Measurements from ENCODE around the gene DSE. TPM values are rescaled to one million over a fixed set of nuclear protein-coding genes. Genes with fewer than 3 reads are reported as not detected.
A peak's percentile ranks its signal among the peaks of the same experiment; 100 is the strongest.

DSE gene
- total RNA-seq, 2 experiments from 2014 or later, result 8.3 to 8.6 TPM

DNA sequence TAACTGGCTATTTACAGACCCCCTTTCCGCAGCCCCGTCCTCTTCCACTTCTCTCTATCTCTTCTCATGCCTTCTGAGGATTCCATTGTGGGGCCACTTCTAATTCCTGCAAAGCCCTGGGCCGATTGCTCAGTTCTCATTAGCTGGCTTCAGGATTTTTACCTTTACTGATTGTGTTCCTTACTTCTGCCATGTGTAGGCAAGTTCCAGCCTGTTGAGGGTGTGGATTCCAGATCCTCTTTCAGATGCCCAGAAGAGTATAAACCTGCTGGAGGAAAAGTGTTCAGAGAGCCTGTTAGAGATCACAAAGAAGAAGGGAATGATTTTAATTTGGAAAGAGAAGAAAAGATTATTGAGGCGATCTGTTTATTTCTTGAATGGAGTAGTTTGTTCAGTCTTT is 5.4 kb downstream of the DSE start:
- H3K36me3 Mint-ChIP-seq, result no peaks in the 10 kb centered on the region
- no peaks in the 10 kb centered on the region for H3K9me3 Mint-ChIP-seq
- peaks cover 3% of the 10 kb centered on the region for H3K27me3 Mint-ChIP-seq
- H3K4me1 Mint-ChIP-seq (ENCODE audit: low read depth), result no peaks in the 10 kb centered on the region
- intact Hi-C loops (cut with micrococcal nuclease), result loop anchor here (10.0 kb wide), 1 partner anchor 309 kb away; the partner anchor contains the start of gene KPNA5
- H3K27ac Mint-ChIP-seq, result no peak overlapping the region
- CTCF ChIA-PET, result interaction anchor here (0.6 kb wide), 1 partner anchor 121 kb away, joined by 6 read pairs; no protein-coding TSS in a partner anchor
- H3K4me3 Mint-ChIP-seq, result no peak overlapping the region
- POLR2A ChIA-PET, result no interaction called here
- DNase-seq, result no peak

GRCh38 chr6:116379764-116380163 is 9.0 kb downstream of the DSE start:
- CTCF ChIA-PET, result no interaction called here
- intact Hi-C loops (cut with micrococcal nuclease), result loop anchor here (10.0 kb wide), 1 partner anchor 305 kb away; the partner anchor contains the start of gene KPNA5
- no peak for DNase-seq
- Mint-ChIP-seq H3K36me3 (no peaks in the 10 kb centered on the region), H3K27me3 (peaks cover 3% of the 10 kb centered on the region), H3K4me3 (no peak overlapping the region), H3K27ac (no peak overlapping the region), H3K4me1 (ENCODE audit: low read depth) (no peaks in the 10 kb centered on the region), H3K9me3 (no peaks in the 10 kb centered on the region)
- POLR2A ChIA-PET, result no interaction called here

DNA sequence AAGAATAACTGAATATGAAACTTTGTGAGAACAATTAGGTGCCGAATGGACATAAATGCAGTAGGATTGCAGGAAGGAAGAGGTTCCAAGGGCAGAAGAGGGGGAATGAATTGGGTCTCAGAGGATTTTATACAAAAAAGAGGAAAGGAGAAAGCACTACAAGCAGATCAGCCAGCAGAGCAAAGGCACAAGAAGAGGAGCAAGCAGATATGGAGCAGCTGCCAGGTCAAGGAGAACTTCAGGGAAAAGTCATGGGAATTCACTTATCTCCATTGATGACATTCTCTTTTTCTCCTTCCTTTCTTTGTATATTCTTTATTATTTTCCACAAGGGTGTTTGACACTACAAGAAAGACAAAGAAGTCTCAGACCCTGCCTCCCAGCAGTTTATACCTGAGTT is 9.6 kb downstream of the DSE start:
- H3K4me3 Mint-ChIP-seq, result no peak overlapping the region
- ChIA-PET POLR2A (no interaction called here), CTCF (no interaction called here)
- H3K36me3 Mint-ChIP-seq, result no peaks in the 10 kb centered on the region
- DNase-seq, result no peak
- no peak overlapping the region for H3K27ac Mint-ChIP-seq
- intact Hi-C loops (cut with micrococcal nuclease), result no loop called here
- H3K4me1 Mint-ChIP-seq (ENCODE audit: low read depth), result peaks cover 5% of the 10 kb centered on the region
- H3K9me3 Mint-ChIP-seq, result no peaks in the 10 kb centered on the region
- H3K27me3 Mint-ChIP-seq, result peaks cover 3% of the 10 kb centered on the region

DNA sequence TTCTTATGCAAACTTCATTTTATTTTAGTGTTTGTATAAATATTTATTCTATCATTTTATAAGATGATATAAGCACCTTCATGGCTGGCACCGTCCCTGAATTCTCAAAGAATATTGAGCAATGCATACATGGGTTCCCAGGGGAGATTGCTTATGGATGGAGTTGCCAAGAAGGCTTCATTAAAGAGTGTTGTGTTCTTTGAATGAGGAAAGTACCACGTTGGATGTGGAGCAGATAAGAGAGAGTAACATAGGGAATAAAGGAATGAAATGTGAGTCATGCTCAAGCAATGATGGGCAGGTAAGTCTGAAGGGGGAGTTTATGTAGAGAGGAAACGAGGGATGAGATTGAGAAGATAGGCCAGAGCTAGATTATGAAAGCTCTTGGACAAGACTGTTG is 10.3 kb downstream of the DSE start:
- ChIA-PET POLR2A (no interaction called here), CTCF (no interaction called here)
- H3K27ac Mint-ChIP-seq, result no peak overlapping the region
- no peaks in the 10 kb centered on the region for H3K9me3 Mint-ChIP-seq
- H3K4me1 Mint-ChIP-seq (ENCODE audit: low read depth), result peaks cover 6% of the 10 kb centered on the region
- H3K27me3 Mint-ChIP-seq, result peaks cover 3% of the 10 kb centered on the region
- DNase-seq, result no peak
- H3K36me3 Mint-ChIP-seq, result no peaks in the 10 kb centered on the region
- H3K4me3 Mint-ChIP-seq, result no peak overlapping the region
- intact Hi-C loops (cut with micrococcal nuclease), result no loop called here

- CTCF ChIA-PET, result no interaction called here
- Mint-ChIP-seq H3K4me3 (no peak overlapping the region), H3K4me1 (ENCODE audit: low read depth) (peaks cover 17% of the 10 kb centered on the region), H3K27ac (no peak overlapping the region), H3K36me3 (no peaks in the 10 kb centered on the region), H3K9me3 (no peaks in the 10 kb centered on the region), H3K27me3 (no peaks in the 10 kb centered on the region)
- intact Hi-C loops (cut with micrococcal nuclease), result no loop called here
- POLR2A ChIA-PET, result no interaction called here
- no peak for DNase-seq
These were observed 11.8 kb downstream of the DSE start for GRCh38 chr6:116382587-116382986.

- ChIA-PET CTCF (interaction anchor here (0.8 kb wide), 1 partner anchor 8 kb away, joined by 3 read pairs; no protein-coding TSS in a partner anchor), POLR2A (no interaction called here)
- H3K27me3 Mint-ChIP-seq, result no peaks in the 10 kb centered on the region
- no peak overlapping the region for H3K4me3 Mint-ChIP-seq
- intact Hi-C loops (cut with micrococcal nuclease), result loop anchor here (5.0 kb wide), 2 partner anchors 108 to 282 kb away; partner anchors contain the start of genes TSPYL1 and ZUP1
- no peak for DNase-seq
- H3K27ac Mint-ChIP-seq, result no peak overlapping the region
- H3K36me3 Mint-ChIP-seq, result no peaks in the 10 kb centered on the region
- H3K4me1 Mint-ChIP-seq (ENCODE audit: low read depth), result peaks cover 32% of the 10 kb centered on the region
- no peaks in the 10 kb centered on the region for H3K9me3 Mint-ChIP-seq
These were observed 14.1 kb downstream of the DSE start for GRCh38 chr6:116384727-116385458.

DNA sequence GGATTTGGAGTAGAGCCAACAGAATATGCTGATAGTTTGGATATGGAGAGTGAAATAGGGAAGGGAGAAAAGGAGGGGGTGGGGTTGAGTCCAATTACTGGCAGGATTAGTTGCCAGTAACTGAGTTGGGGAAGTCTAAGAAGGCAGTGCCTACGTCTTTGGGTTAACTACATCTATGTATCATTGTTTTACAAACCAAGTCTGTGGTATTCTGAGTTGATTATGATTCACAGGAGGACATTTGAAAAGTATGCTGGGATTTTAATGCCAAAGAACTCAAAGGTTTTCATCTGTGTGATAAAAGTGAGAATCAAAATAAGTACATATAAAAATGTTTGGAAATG is 14.7 kb downstream of the DSE start:
- H3K4me3 Mint-ChIP-seq, result no peak overlapping the region

DNA sequence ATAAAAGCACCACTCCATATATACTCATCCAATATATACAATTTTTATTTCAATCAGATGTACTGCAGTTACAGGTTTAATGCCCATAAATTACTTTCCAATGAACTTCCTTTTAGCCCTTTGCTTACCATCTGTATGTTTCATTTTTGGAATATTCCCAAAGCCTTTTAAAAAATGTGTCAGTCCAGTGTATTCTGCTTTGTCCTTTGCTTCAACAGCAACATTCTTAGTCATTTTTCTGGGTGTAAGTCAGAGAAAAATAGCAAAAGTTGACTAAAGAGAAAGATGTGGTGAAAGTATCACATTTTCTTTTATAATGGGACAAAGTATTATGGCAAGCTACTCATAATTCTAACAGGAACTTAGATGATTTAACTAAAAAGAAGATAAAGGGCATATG is 15.2 kb downstream of the DSE start:
- H3K4me3 Mint-ChIP-seq, result no peak overlapping the region
- ChIA-PET CTCF (no interaction called here), POLR2A (no interaction called here)
- H3K4me1 Mint-ChIP-seq (ENCODE audit: low read depth), result peaks cover 34% of the 10 kb centered on the region
- no peaks in the 10 kb centered on the region for H3K27me3 Mint-ChIP-seq
- DNase-seq, result no peak
- H3K9me3 Mint-ChIP-seq, result no peaks in the 10 kb centered on the region
- intact Hi-C loops (cut with micrococcal nuclease), result loop anchor here (5.0 kb wide), 2 partner anchors 109 to 281 kb away; partner anchors contain the start of genes TSPYL1 and ZUP1
- H3K36me3 Mint-ChIP-seq, result no peaks in the 10 kb centered on the region
- H3K27ac Mint-ChIP-seq, result no peak overlapping the region

More for the DNA sequence above, 14.7 kb downstream of the DSE start:
- Mint-ChIP-seq H3K27me3 (no peaks in the 10 kb centered on the region), H3K36me3 (no peaks in the 10 kb centered on the region), H3K4me1 (ENCODE audit: low read depth) (peaks cover 32% of the 10 kb centered on the region), H3K9me3 (no peaks in the 10 kb centered on the region), H3K27ac (no peak overlapping the region)
- ChIA-PET POLR2A (no interaction called here), CTCF (no interaction called here)
- intact Hi-C loops (cut with micrococcal nuclease), result loop anchor here (5.0 kb wide), 2 partner anchors 108 to 282 kb away; partner anchors contain the start of genes TSPYL1 and ZUP1
- DNase-seq, result no peak

DNA sequence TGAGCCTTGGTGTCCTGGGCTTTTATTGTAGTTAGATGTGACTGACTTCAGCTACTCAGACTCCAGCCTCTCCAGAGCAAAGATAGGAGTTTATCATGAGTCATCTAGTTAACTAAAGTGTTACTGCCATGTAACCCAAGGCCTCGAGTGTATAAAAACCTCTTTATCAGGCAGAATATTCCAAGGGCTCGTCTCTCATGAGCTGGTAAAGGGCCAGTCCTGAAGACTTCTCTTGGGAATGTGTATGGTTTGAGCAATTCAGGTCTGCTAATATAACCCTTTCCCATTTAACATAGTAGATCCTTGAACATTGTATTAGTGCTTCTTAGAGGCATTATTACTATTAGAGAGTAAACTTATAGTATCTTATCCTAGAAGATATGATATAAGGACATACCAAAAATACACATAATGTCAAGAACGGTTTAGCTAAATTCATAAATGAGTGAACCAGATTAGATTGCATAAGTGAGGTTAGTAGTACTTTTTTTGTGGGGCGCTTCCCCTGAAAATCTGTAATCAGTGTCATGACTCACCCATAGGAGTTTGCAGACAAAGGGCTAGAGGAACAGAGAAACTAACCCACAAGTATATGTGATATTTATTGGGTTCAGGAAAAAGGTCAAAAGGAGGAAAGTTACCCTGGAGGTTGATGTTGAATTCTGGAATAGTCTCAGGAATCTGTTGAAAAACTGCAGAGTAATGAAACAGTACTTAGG is 16.0 kb downstream of the DSE start:
- intact Hi-C loops (cut with micrococcal nuclease), result loop anchor here (5.0 kb wide), 2 partner anchors 109 to 281 kb away; partner anchors contain the start of genes TSPYL1 and ZUP1
- H3K4me1 Mint-ChIP-seq (ENCODE audit: low read depth), result peaks cover 34% of the 10 kb centered on the region
- no peak overlapping the region for H3K27ac Mint-ChIP-seq
- H3K27me3 Mint-ChIP-seq, result no peaks in the 10 kb centered on the region
- ChIA-PET CTCF (interaction anchor here (0.6 kb wide), 1 partner anchor 18 kb away, joined by 3 read pairs; no protein-coding TSS in a partner anchor), POLR2A (no interaction called here)
- DNase-seq, result no peak
- no peaks in the 10 kb centered on the region for H3K36me3 Mint-ChIP-seq
- no peaks in the 10 kb centered on the region for H3K9me3 Mint-ChIP-seq
- H3K4me3 Mint-ChIP-seq, result no peak overlapping the region

DNA sequence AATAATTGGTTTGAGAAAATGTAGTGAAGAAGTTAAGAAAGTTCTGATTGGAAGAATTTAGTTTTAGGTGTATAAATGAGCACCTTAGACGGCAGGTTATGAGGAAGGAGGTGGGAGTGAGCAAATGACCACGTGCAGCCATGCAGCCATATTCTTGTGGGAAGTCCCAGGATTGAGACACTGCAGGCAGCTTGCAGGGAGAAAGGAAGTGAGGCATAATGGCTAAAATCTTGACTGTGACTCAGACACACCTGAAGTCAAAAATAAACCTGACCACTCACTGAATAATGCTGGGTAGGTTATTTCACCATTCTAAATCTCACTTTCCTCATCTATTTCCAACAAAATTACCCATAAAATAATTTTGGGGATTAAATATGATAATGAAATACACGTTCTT is 16.6 kb downstream of the DSE start:
- no peak overlapping the region for H3K27ac Mint-ChIP-seq
- no peaks in the 10 kb centered on the region for H3K9me3 Mint-ChIP-seq
- CTCF ChIA-PET, result no interaction called here
- H3K4me1 Mint-ChIP-seq (ENCODE audit: low read depth), result peaks cover 38% of the 10 kb centered on the region
- POLR2A ChIA-PET, result no interaction called here
- H3K36me3 Mint-ChIP-seq, result no peaks in the 10 kb centered on the region
- H3K27me3 Mint-ChIP-seq, result no peaks in the 10 kb centered on the region
- no peak overlapping the region for H3K4me3 Mint-ChIP-seq
- DNase-seq, result peak; percentile 38
- intact Hi-C loops (cut with micrococcal nuclease), result loop anchor here (5.0 kb wide), 2 partner anchors 110 to 280 kb away; partner anchors contain the start of genes TSPYL1 and ZUP1

GRCh38 chr6:116388924-116389323 is 18.2 kb downstream of the DSE start:
- POLR2A ChIA-PET, result no interaction called here
- intact Hi-C loops (cut with micrococcal nuclease), result loop anchor here (5.0 kb wide), 2 partner anchors 112 to 278 kb away; partner anchors contain the start of genes TSPYL1 and ZUP1
- Mint-ChIP-seq H3K27ac (peak overlapping the region; percentile 21), H3K4me3 (no peak overlapping the region), H3K27me3 (no peaks in the 10 kb centered on the region), H3K9me3 (no peaks in the 10 kb centered on the region), H3K4me1 (ENCODE audit: low read depth) (peaks cover 51% of the 10 kb centered on the region), H3K36me3 (no peaks in the 10 kb centered on the region)
- CTCF ChIA-PET, result interaction anchor here (0.5 kb wide), 1 partner anchor 22 kb away, joined by 3 read pairs; no protein-coding TSS in a partner anchor
- no peak for DNase-seq

- intact Hi-C loops (cut with micrococcal nuclease), result loop anchor here (5.0 kb wide), 2 partner anchors 112 to 278 kb away; partner anchors contain the start of genes TSPYL1 and ZUP1
- H3K27ac Mint-ChIP-seq, result no peak overlapping the region
- POLR2A ChIA-PET, result no interaction called here
These were observed 18.6 kb downstream of the DSE start for GRCh38 chr6:116389357-116389756.

More at GRCh38 chr6:116389357-116389756, 18.6 kb downstream of the DSE start:
- no peaks in the 10 kb centered on the region for H3K9me3 Mint-ChIP-seq
- no peak overlapping the region for H3K4me3 Mint-ChIP-seq
- H3K27me3 Mint-ChIP-seq, result no peaks in the 10 kb centered on the region
- CTCF ChIA-PET, result interaction anchor here (0.5 kb wide), 1 partner anchor 23 kb away, joined by 3 read pairs; no protein-coding TSS in a partner anchor
- no peak for DNase-seq
- no peaks in the 10 kb centered on the region for H3K36me3 Mint-ChIP-seq
- peaks cover 51% of the 10 kb centered on the region for H3K4me1 Mint-ChIP-seq (ENCODE audit: low read depth)

Measured in activated CD4-positive, alpha-beta memory T cell treated with anti-CD3 and anti-CD28 coated beads for 36 hours (primary cell).